ENCODE measurements around the gene ZNF469. TPM values are rescaled to one million over a fixed set of nuclear protein-coding genes. Genes with fewer than 3 reads are reported as not detected.

The ZNF469 gene
- total RNA-seq, 3 donors from 2014 or later (not counting 1 experiment from before 2014, with no cell fraction given) = 4.5 to 5.8 (median 4.9) TPM

- H3K4me1 ChIP-seq (ENCODE audit: control insufficient read depth, insufficient read depth, low read length) = peaks cover 12% of the 10 kb centered on the region
- H3K27me3 Mint-ChIP-seq (ENCODE audit: low read depth in 2 of 2) = peaks cover 0 to 10% of the 10 kb centered on the region in 2 donors
- H3K4me3 ChIP-seq (ENCODE audit: low read length) = no peak overlapping the region
- H3K9me3 ChIP-seq (ENCODE audit: control insufficient read depth, insufficient read depth, low read length) = no peaks in the 10 kb centered on the region
- H3K9me3 Mint-ChIP-seq = peaks cover 0 to 5% of the 10 kb centered on the region in 2 donors
- H3K27ac ChIP-seq (ENCODE audit: low read length) = no peak overlapping the region
- H3K27me3 ChIP-seq (ENCODE audit: control insufficient read depth, insufficient read depth, low read length) = peaks cover 2% of the 10 kb centered on the region
- ATAC-seq (no peak), DNase-seq (no peak)
- H3K36me3 Mint-ChIP-seq = no peaks in the 10 kb centered on the region
- H3K36me3 ChIP-seq (ENCODE audit: control insufficient read depth, insufficient read depth, low read length) = no peaks in the 10 kb centered on the region
- WGBS (ENCODE audit: insufficient coverage) = 79% methylated on average over 22 of the region's 22 CpGs
- no peak overlapping the region for H3K4me3 Mint-ChIP-seq
- no peak for TF ChIP-seq CTCF (IDR thresholded peaks at IDR 0.05)
- no peak overlapping the region for H3K27ac Mint-ChIP-seq
- peaks cover 8 to 15% of the 10 kb centered on the region in 2 donors for H3K4me1 Mint-ChIP-seq
- intact Hi-C loops (cut with micrococcal nuclease) = no loop called here
Observed at GRCh38 chr16:88403794-88404581, 21.2 kb downstream of the ZNF469 start.

- Mint-ChIP-seq H3K4me3 (no peak overlapping the region), H3K36me3 (no peaks in the 10 kb centered on the region), H3K9me3 (peaks cover 0 to 5% of the 10 kb centered on the region in 2 donors), H3K4me1 (peaks cover 5 to 11% of the 10 kb centered on the region in 2 donors), H3K27ac (no peak overlapping the region), H3K27me3 (ENCODE audit: low read depth in 2 of 2) (peaks cover 0 to 10% of the 10 kb centered on the region in 2 donors)
- no peaks in the 10 kb centered on the region for H3K9me3 ChIP-seq (ENCODE audit: control insufficient read depth, insufficient read depth, low read length)
- intact Hi-C loops (cut with micrococcal nuclease) = no loop called here
- TF ChIP-seq CTCF (IDR thresholded peaks at IDR 0.05) = no peak
- H3K4me1 ChIP-seq (ENCODE audit: control insufficient read depth, insufficient read depth, low read length) = peaks cover 10% of the 10 kb centered on the region
- WGBS (ENCODE audit: insufficient coverage) = 75% methylated on average over 6 of the region's 6 CpGs
- H3K27ac ChIP-seq (ENCODE audit: low read length) = no peak overlapping the region
- H3K27me3 ChIP-seq (ENCODE audit: control insufficient read depth, insufficient read depth, low read length) = peaks cover 2% of the 10 kb centered on the region
- ATAC-seq (no peak), DNase-seq (no peak)
- H3K4me3 ChIP-seq (ENCODE audit: low read length) = no peak overlapping the region
- H3K36me3 ChIP-seq (ENCODE audit: control insufficient read depth, insufficient read depth, low read length) = no peaks in the 10 kb centered on the region
Observed at GRCh38 chr16:88404769-88405168, 22.0 kb downstream of the ZNF469 start.

GRCh38 chr16:88405216-88406060 lies 22.7 kb downstream of the ZNF469 start:
- Histone ChIP-seq H3K36me3 (ENCODE audit: control insufficient read depth, insufficient read depth, low read length) (no peaks in the 10 kb centered on the region), H3K9me3 (ENCODE audit: control insufficient read depth, insufficient read depth, low read length) (no peaks in the 10 kb centered on the region), H3K4me3 (ENCODE audit: low read length) (no peak overlapping the region), H3K4me1 (ENCODE audit: control insufficient read depth, insufficient read depth, low read length) (peaks cover 10% of the 10 kb centered on the region), H3K27me3 (ENCODE audit: control insufficient read depth, insufficient read depth, low read length) (peaks cover 2% of the 10 kb centered on the region), H3K27ac (ENCODE audit: low read length) (no peak overlapping the region)
- intact Hi-C loops (cut with micrococcal nuclease) = no loop called here
- no peak for ATAC-seq
- no peak overlapping the region for H3K27ac Mint-ChIP-seq
- no peak for DNase-seq
- peaks cover 0 to 10% of the 10 kb centered on the region in 2 donors for H3K27me3 Mint-ChIP-seq (ENCODE audit: low read depth in 2 of 2)
- H3K9me3 Mint-ChIP-seq = peaks cover 0 to 5% of the 10 kb centered on the region in 2 donors
- WGBS (ENCODE audit: insufficient coverage) = 82% methylated on average over 29 of the region's 29 CpGs
- no peaks in the 10 kb centered on the region for H3K36me3 Mint-ChIP-seq
- no peak overlapping the region for H3K4me3 Mint-ChIP-seq
- TF ChIP-seq CTCF (IDR thresholded peaks at IDR 0.05) = no peak
- peaks cover 5 to 11% of the 10 kb centered on the region in 2 donors for H3K4me1 Mint-ChIP-seq

Measured in natural killer cell (primary cell).